NCI-H1105 treated with DMSO at 0.1 percent for 48 hours (cell line): ENCODE results near the gene DCTN3.

Source experiments
- DNase-seq: peaks from one replicate; lab custom pipeline; 2025; lab: John Stamatoyannopoulos, UW

DCTN3 gene

GRCh38 chr9:34590381-34591247 is 29.7 kb downstream of the DCTN3 start:
- DNase-seq, result peak; percentile 8

- peak; percentile 41 for DNase-seq
Observed at GRCh38 chr9:34589636-34590380, 30.5 kb downstream of the DCTN3 start, which contains the start of gene CNTFR. CNTFR (minus strand) TSS chr9:34589724; CDS start chr9:34568981, 20,743 bp downstream.

GRCh38 chr9:34588671-34589635 is 31.3 kb downstream of the DCTN3 start:
- no peak for DNase-seq

DNA sequence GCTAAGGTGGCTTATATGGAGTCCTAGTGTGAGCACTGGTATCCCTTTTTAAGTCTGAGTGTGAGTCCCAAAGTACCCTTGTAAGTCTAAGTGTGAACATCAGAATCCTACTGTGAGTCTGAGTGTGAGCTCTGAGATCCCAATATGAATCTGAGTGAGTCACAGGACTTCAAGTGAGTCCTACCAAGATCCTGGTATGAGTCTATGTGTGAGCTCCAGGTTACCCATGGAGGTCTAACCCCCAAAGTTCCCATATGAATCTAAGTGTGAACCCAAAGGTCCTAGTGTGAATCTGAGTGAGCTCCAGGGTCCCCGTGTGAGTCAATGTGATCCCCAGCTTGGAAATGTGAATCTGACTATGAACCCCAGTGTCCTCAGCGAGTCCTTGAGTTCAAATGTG is 33.0 kb downstream of the DCTN3 start:
- DNase-seq, result no peak

DNA sequence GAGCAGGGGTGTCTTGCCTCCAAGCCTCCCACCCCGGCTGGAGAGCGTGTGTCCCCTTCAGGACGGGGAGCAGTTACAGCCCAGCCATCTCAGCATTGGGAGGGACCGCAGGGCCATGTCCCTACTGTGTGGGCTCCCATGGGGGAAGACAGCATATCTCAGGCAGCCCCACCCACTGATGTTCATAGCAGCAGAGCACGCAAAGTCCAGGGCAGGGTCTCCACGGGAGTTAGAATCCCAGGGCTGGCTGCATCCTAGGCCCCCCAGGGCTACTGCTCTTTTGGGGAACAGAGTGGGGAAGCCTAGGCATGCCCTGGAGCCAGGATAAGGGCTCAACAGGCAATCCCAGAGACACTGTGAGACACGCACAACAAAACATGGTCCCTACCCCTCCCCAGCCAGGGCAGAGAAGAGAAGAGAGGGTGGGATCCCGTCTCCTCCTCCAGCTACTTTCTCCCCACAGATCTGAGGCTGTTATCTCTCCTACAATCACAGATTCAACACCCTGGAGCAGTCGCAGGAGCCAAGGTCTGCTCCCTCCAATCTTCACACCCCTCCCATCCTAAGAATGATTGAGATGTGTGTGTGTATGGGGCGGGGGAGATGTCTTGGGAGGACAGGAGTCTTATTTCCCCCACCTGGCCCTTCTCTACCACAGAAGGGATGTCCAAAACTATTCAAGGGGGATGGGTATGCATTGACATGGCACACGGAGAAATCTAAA is 34.2 kb downstream of the DCTN3 start:
- DNase-seq, result no peak

GRCh38 chr9:34584970-34585369 is 35.3 kb downstream of the DCTN3 start:
- DNase-seq, result no peak

DNA sequence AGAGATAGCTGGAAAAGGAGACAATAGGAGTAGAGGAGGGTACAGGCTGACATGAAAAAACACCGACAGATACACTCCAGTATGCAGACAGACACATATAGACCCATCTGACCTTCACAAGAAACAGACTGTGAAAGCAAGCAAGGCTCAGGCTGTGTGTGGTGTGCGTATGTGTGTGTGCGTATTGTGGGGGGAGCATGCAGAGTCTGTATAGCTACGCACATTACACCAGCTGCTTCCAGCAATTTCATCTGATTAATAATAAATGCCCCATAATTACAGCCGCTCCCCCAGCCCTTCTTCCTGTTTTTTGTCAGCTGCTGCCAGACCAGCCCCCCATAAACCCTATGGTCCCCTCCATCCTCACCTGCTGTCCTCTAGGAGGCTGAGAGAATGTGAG is 37.5 kb downstream of the DCTN3 start:
- DNase-seq, result no peak

GRCh38 chr9:34581318-34581717 is 39.0 kb downstream of the DCTN3 start:
- DNase-seq, result no peak

DNA sequence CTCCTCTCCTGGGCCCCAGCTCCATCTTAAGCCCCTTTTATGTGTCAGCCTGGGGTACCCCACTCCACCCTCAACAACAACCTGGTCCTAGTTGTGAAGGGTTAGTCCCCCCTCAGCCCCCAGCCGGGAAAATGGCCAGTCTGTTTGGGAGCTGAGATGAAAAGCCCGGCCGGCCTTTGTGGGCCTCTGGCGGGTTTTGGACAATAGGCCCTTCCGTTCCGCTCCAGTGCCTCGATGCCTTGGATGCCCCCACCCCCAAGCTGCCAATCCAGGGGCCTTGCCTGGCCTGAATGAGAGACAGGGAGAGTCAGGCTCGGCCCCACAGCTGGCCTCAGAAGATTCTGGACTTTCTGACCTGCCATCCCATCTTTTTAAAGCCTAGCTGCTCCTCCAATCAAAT is 39.9 kb downstream of the DCTN3 start:
- no peak for DNase-seq

DNA sequence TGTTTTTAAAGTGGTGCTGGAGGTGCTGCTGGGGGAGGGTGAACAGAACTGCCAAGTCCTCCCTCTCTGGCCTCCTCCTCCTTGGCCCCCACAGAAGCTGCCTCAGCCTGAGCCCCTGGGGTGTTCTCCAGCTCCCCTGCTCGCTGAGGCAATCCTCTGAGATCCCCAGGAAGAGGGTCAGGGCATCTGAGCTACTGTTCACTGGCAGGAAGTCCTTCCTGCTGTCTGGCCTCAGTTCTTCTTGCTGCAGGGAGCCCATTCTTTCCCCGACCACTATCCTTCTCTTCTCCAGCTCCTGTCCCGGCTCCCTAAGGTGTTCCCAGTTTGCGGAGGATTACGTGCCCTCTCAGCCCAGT is 40.5 kb downstream of the DCTN3 start:
- DNase-seq, result no peak

DNA sequence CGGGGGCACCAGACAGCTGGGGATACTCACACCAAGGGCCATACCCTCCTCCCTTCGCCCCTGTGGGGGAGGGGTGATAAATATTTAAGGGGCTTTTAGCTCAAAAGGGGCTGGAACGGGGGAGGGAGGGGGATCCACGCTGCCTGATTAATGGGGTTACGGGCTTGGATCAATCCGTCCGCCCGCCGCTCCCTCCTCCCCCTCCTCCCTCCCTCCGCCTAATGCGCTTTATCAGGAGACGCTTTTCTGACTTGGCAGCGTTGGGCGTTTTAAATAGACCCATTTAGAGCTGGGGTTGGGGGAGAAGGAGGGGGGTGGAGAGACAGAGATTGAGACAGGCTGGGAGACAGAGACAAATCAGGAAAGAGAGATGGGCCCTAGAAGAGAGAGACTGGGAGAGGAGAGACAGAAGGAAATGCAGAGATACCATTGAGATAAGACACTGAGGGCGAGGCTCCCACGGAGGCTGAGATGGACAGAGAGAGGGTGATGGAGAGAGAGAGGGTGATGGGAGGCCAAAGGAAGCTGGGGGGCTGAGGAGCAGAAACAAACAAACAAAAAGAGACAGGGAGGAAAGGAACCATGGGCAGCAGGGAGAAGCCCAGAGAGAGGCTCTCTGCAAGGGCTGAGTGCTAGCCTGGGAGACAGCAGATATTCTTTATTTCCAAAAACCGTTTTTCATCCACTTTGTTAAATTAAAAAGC is 41.0 kb downstream of the DCTN3 start:
- peak; percentile 36 for DNase-seq

DNA sequence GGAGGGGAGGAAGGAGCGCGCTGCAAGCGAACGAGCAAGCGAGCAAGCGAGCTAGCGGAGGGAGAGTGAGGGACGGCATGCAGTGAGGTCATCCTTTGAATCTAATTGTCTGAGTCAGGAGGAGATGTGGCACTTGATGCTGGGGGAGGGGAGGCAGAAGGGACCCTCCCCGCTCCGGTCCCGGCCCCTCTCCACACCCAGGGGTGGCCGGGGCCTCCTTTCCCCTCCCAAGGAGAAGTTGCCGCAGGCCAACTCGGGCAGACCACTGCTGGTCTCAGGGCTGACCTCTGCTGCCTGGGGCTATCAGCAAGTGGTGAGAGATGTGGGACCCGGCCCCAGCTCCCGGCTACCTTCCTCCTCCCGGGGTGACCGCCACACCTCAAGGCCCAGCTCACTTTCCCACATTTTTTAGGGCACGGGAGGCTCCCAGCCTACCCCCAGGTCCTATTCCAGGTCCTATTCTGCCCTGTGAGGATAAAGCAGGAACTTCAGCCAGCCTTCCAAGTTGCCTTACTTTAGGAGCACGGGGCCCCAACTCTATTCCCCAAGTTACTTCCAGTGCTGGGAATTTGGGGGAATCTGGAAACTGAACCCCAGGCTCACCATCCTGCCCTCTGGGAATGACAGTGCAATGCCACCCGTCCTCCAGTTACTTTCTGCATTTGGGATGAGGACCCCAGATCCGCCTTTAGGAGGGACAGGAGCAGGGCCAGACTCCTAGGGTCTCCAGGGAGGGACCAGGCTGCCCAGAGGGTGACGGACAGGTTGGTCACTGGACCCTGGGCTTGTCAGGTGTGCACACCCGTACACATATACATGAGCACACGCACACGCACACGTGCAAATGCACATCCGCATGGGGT is 41.8 kb downstream of the DCTN3 start:
- DNase-seq, result peak; percentile 46

GRCh38 chr9:34577400-34578240 is 42.7 kb downstream of the DCTN3 start:
- DNase-seq, result no peak

DNA sequence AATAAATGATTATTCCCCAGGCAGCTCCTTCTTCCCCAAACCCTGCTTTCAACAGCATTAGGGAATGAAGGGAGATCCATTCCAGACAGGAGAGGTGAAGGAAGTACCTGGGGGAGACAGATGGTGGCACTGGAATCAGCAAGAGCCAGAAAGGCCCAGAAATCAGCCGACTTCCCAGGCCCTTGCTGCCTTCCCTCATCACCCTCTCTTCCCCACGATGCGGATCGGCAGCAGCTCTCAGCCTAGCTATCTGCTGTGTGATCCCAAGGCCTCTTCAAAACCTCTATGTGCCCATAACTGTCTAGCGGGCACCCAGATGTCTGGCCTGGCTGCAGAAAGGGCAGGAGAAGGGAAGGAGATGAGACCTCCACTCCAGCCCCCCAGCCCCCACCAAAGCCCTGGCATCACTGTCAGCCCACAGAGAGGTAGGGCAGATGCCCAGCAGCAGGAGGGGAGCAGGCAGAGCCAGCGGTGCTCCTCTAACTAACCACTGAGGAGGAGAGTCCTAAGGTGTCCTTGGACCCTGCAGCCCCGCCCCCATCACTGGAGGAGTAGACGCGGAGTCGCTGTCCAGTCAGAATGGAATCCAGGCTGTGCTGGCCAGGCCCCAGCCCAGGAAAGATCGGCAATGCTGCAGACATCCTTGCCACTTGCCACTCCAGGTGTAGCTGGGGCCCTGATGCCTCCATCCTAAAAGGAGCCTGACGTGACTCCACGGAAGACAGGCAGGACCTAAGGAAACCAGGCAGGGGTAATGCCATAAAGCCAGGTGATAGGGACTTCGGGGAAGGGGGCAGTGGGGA is 43.5 kb downstream of the DCTN3 start:
- DNase-seq, result no peak

- no peak for DNase-seq
Observed at GRCh38 chr9:34575862-34576596, 44.3 kb downstream of the DCTN3 start.

GRCh38 chr9:34575241-34575640 is 45.1 kb downstream of the DCTN3 start:
- DNase-seq, result no peak

DNA sequence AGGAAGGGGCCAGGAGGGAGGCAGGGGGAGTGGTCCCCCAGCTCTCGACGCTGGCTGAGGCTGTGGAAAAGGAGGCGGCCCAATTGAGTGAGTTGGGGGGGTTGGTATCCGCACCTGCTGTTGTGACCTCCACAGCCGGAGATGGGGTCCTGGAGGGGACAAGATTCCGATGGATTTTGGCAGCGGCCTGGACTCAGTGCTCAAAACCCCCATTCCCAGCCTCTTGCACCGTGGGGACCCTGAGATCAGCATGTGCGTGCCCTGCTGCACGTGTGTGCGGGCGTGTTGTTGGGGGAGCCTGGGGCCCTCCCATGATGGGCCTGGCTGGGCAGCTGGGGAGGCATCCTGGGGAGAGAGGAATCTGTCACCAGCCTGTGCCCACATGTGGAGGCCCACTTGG is 45.7 kb downstream of the DCTN3 start:
- DNase-seq, result no peak
